ENCODE data around the gene CABCOCO1. TPM values are rescaled to one million over a fixed set of nuclear protein-coding genes. Genes with fewer than 3 reads are reported as not detected.

Gene CABCOCO1
- total and polyA plus RNA-seq, 9 of the 15 experiments (the other 6 are each of a cell fraction or from before 2014, with no cell fraction given) = 0.04 TPM; not detected in 8

DNA sequence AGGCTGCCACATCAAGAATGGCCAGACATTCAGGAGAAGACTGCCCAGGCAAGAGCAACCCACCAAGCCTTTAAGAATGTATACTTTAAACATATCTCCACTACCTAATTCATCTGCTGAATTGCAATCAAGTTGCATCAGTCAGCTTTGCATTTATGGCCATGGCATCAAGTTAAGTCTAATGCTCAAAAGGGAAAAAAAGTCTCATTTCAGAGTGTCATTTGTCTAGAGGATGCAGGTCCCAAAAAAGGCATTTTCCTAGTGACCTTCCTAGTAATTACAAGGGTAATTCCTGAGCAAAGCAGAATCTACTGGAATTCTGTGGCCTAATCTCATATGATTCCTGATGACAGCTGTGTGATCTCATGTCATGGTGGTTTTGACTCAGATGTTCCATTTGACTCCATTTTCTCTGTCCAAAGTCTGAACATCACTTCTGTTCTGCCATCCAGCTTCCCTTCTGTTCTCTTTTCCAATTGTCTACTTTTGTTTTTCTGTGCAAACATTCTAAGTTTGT, 7.3 kb upstream of the CABCOCO1 start (continued):
- TF ChIP-seq MYNN (IDR thresholded peaks at IDR 0.05) = no peak
- no peak for TF ChIP-seq MYNN (CRISPR knock-in tag; IDR thresholded peaks at IDR 0.05)
- TF ChIP-seq RBFOX2 (IDR thresholded peaks at IDR 0.05; ENCODE audit: low read depth, low read length) = no peak; the same call in 1 of the 2 replicates
- peak; percentile 67; the same call in 1 of the 2 replicates for TF ChIP-seq HIVEP1 (CRISPR knock-in tag; IDR thresholded peaks at IDR 0.05)
- TF ChIP-seq, protein P1, sequence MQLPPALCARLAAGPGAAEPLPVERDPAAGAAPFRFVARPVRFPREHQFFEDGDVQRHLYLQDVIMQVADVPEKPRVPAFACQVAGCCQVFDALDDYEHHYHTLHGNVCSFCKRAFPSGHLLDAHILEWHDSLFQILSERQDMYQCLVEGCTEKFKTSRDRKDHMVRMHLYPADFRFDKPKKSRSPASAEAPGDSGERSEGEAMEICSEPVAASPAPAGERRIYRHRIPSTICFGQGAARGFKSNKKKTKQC (CRISPR knock-in tag; IDR thresholded peaks at IDR 0.05) = no peak
- no peak for TF ChIP-seq HMG20A (CRISPR knock-in tag; conservative IDR thresholded peaks at IDR 0.05)
- TF ChIP-seq ELF4 (CRISPR knock-in tag; IDR thresholded peaks at IDR 0.05) = no peak
- peak; percentile 21; the same call in 1 of the 2 replicates for TF ChIP-seq TRIM28 (IDR thresholded peaks at IDR 0.05)
- no peak for TF ChIP-seq RREB1 (CRISPR knock-in tag; IDR thresholded peaks at IDR 0.05)
- no peak for TF ChIP-seq HSF4 (CRISPR knock-in tag; IDR thresholded peaks at IDR 0.05; ENCODE audit: borderline replicate concordance)
- no peak for TF ChIP-seq ZNF140 (CRISPR knock-in tag; IDR thresholded peaks at IDR 0.05)
- TF ChIP-seq, protein P2, sequence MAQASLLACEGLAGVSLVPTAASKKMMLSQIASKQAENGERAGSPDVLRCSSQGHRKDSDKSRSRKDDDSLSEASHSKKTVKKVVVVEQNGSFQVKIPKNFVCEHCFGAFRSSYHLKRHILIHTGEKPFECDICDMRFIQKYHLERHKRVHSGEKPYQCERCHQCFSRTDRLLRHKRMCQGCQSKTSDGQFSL (CRISPR knock-in tag; IDR thresholded peaks at IDR 0.05) = no peak
- TF ChIP-seq, protein P2 (tag; IDR thresholded peaks at IDR 0.05) = no peak

Measured in K562 (cell line).